Caco-2 (cell line): Measurements from ENCODE around the gene PKD1L1. TPM values are rescaled to one million over a fixed set of nuclear protein-coding genes. Genes with fewer than 3 reads are reported as not detected.

Source experiments
- BruUV-seq: library from RNA; stranded (reverse); fragments of 400-500 nt; replicated peaks from 2 replicates; lab custom pipeline; 2021; lab: Mats Ljungman, UMichigan
- CTCF ChIA-PET: fragments of 300-600 bp; sonication (Branson Sonifier 250); formaldehyde crosslinking; loops from one replicate; lab custom pipeline; 2022; ENCODE audit warnings: antibody characterized with exemption; lab: Charles Lee
- POLR2A ChIA-PET: fragments of 300-600 bp; sonication (Branson Sonifier 250); formaldehyde crosslinking; loops from one replicate; lab custom pipeline; 2022; ENCODE audit warnings: antibody characterized with exemption; lab: Charles Lee
- DNase-seq, 2 experiments: peaks; one replicate each; pipeline versions ENCODE4 v3.0.0 to v3.0.0-alpha.2; 2020 to 2022
- H3K27me3 ChIP-seq: replicated peaks from 2 replicates; pipeline ENCODE4 v1.6.0; 2011; ENCODE audit warnings: low read length; ENCODE audit not compliant: control insufficient read depth, insufficient read depth
- H3K36me3 ChIP-seq: 2 replicates; pipeline ENCODE4 v1.5.1; 2011; ENCODE audit warnings: low read length; ENCODE audit not compliant: control insufficient read depth, insufficient read depth
- H3K4me1 ChIP-seq: fragments of 250-450 bp; sonication (Bioruptor Pico); 2 replicates; pipeline ENCODE4 v1.5.1; 2020; ENCODE audit warnings: mild to moderate bottlenecking
- H3K4me3 ChIP-seq: 2 replicates; pipeline ENCODE4 v1.5.1; 2011; ENCODE audit warnings: low read depth, mild to moderate bottlenecking, control low read depth, low read length
- H3K9me3 ChIP-seq: fragments of 250-450 bp; sonication (Bioruptor Pico); 2 replicates; pipeline ENCODE4 v1.5.1; 2020; ENCODE audit warnings: mild to moderate bottlenecking, moderate library complexity
- H3K27ac Mint-ChIP-seq: one replicate; pipeline ENCODE4 v1.8.0; 2022; ENCODE audit warnings: mixed read lengths; ENCODE audit not compliant: unreplicated experiment
- H3K27me3 Mint-ChIP-seq: one replicate; pipeline ENCODE4 v1.8.0; 2022; ENCODE audit warnings: mixed read lengths; ENCODE audit not compliant: insufficient read depth, unreplicated experiment
- H3K36me3 Mint-ChIP-seq: one replicate; pipeline ENCODE4 v1.8.0; 2022; ENCODE audit warnings: mild to moderate bottlenecking, mixed read lengths; ENCODE audit not compliant: insufficient read depth, unreplicated experiment
- H3K4me1 Mint-ChIP-seq: one replicate; pipeline ENCODE4 v1.8.0; 2022; ENCODE audit warnings: low read depth, mixed read lengths; ENCODE audit not compliant: unreplicated experiment
- H3K4me3 Mint-ChIP-seq: one replicate; pipeline ENCODE4 v1.8.0; 2022; ENCODE audit warnings: mild to moderate bottlenecking, moderate library complexity, mixed read lengths; ENCODE audit not compliant: unreplicated experiment
- H3K9me3 Mint-ChIP-seq: one replicate; pipeline ENCODE4 v1.8.0; 2022; ENCODE audit warnings: mixed read lengths; ENCODE audit not compliant: unreplicated experiment
- intact Hi-C: fragments of 100-400 bp; cut with micrococcal nuclease; formaldehyde crosslinking; loops from one replicate; pipeline ENCODE4 v1.10.0; 2022; ENCODE audit not compliant: unreplicated experiment
- total RNA-seq: library from RNA; stranded (reverse); gene quantifications from 2 replicates; pipeline ENCODE4 v1.2.3, GENCODE V29; 2022
- TF ChIP-seq, protein P1 (sequence below), 2 experiments: fragments of 200-600 bp in 1 of 2; IDR thresholded peaks; 1 replicate in 1 of 2; 2 replicates in 1 of 2; pipeline versions ENCODE4 v1.5.1 to v1.8.0; 2011 to 2022; ENCODE audit warnings: antibody characterized with exemption in 1 of 2, control low read depth in 1 of 2, inconsistent platforms in 1 of 2, low read depth in 1 of 2, low read length in 1 of 2, mild to moderate bottlenecking in 1 of 2, moderate library complexity in 1 of 2; ENCODE audit not compliant: insufficient read depth in 1 of 2, severe bottlenecking in 1 of 2, unreplicated experiment in 1 of 2

Gene PKD1L1
- total RNA-seq, 1 experiment from 2014 or later, result 0.25 TPM

DNA sequence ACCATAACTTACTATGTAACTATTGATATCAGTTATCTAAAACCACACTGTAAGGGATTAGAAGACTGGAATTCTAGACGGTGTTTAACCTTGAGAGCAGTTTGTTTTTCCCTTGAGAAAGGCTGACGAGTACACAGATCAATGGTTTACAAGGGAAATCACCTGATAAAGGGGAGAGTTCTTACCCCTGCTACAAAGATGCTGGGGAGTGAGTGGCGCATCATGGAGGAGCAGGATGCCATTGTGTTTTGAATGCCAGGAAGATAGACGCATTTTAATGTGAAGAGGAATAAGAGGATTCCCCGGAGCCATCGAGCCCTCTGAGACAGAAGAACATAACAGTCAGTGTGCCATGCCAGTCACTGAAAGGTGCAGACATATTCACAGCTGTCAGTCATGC, 145.2 kb downstream of the PKD1L1 start:
- BruUV-seq, result no TSS peak
- TF ChIP-seq, protein P1, sequence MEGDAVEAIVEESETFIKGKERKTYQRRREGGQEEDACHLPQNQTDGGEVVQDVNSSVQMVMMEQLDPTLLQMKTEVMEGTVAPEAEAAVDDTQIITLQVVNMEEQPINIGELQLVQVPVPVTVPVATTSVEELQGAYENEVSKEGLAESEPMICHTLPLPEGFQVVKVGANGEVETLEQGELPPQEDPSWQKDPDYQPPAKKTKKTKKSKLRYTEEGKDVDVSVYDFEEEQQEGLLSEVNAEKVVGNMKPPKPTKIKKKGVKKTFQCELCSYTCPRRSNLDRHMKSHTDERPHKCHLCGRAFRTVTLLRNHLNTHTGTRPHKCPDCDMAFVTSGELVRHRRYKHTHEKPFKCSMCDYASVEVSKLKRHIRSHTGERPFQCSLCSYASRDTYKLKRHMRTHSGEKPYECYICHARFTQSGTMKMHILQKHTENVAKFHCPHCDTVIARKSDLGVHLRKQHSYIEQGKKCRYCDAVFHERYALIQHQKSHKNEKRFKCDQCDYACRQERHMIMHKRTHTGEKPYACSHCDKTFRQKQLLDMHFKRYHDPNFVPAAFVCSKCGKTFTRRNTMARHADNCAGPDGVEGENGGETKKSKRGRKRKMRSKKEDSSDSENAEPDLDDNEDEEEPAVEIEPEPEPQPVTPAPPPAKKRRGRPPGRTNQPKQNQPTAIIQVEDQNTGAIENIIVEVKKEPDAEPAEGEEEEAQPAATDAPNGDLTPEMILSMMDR (IDR thresholded peaks at IDR 0.05; ENCODE audit: insufficient read depth in 1 of 2, low read depth in 1 of 2, low read length in 1 of 2, severe bottlenecking in 1 of 2, unreplicated experiment in 1 of 2), result no peak
- peaks cover 45% of the 10 kb centered on the region for H3K4me1 ChIP-seq
- peak in 1 of 2 experiments; percentile 31 for DNase-seq
- no peaks in the 10 kb centered on the region for H3K36me3 ChIP-seq
- ChIA-PET CTCF (no interaction called here), POLR2A (no interaction called here)
- H3K36me3 Mint-ChIP-seq, result no peaks in the 10 kb centered on the region
- intact Hi-C loops, result no loop called here
- H3K4me3 Mint-ChIP-seq, result no peak overlapping the region
- no peaks in the 10 kb centered on the region for H3K27me3 ChIP-seq
- peaks cover 36% of the 10 kb centered on the region for H3K4me1 Mint-ChIP-seq
- no peaks in the 10 kb centered on the region for H3K9me3 ChIP-seq
- no peaks in the 10 kb centered on the region for H3K27me3 Mint-ChIP-seq
- peak overlapping the region; percentile 2 for H3K27ac Mint-ChIP-seq
- H3K4me3 ChIP-seq, result no peak overlapping the region
- H3K9me3 Mint-ChIP-seq, result no peaks in the 10 kb centered on the region

GRCh38 chr7:47801423-47801822, 146.8 kb downstream of the PKD1L1 start:
- intact Hi-C loops, result no loop called here
- POLR2A ChIA-PET, result no interaction called here
- Histone ChIP-seq H3K9me3 (no peaks in the 10 kb centered on the region), H3K36me3 (no peaks in the 10 kb centered on the region), H3K27me3 (no peaks in the 10 kb centered on the region), H3K4me3 (no peak overlapping the region), H3K4me1 (peaks cover 36% of the 10 kb centered on the region)
- DNase-seq, result no peak
- Mint-ChIP-seq H3K9me3 (no peaks in the 10 kb centered on the region), H3K27me3 (no peaks in the 10 kb centered on the region), H3K4me1 (peaks cover 35% of the 10 kb centered on the region), H3K36me3 (no peaks in the 10 kb centered on the region), H3K4me3 (no peak overlapping the region), H3K27ac (no peak overlapping the region)
- BruUV-seq, result no TSS peak
- TF ChIP-seq, protein P1 (IDR thresholded peaks at IDR 0.05; ENCODE audit: insufficient read depth in 1 of 2, low read depth in 1 of 2, low read length in 1 of 2, severe bottlenecking in 1 of 2, unreplicated experiment in 1 of 2), result no peak
- CTCF ChIA-PET, result interaction anchor here (0.6 kb wide), 2 partner anchors 18 to 44 kb away, joined by 3 to 7 read pairs; no protein-coding TSS in a partner anchor

- TF ChIP-seq, protein P1 (IDR thresholded peaks at IDR 0.05; ENCODE audit: insufficient read depth in 1 of 2, low read depth in 1 of 2, low read length in 1 of 2, severe bottlenecking in 1 of 2, unreplicated experiment in 1 of 2), result no peak
- DNase-seq, result no peak
- H3K4me3 Mint-ChIP-seq, result no peak overlapping the region
- H3K4me1 Mint-ChIP-seq, result peaks cover 19% of the 10 kb centered on the region
- ChIA-PET POLR2A (no interaction called here), CTCF (no interaction called here)
- H3K27me3 ChIP-seq, result no peaks in the 10 kb centered on the region
- no TSS peak for BruUV-seq
- H3K36me3 ChIP-seq, result no peaks in the 10 kb centered on the region
- no peaks in the 10 kb centered on the region for H3K36me3 Mint-ChIP-seq
- H3K27me3 Mint-ChIP-seq, result no peaks in the 10 kb centered on the region
- no peaks in the 10 kb centered on the region for H3K9me3 Mint-ChIP-seq
- peaks cover 20% of the 10 kb centered on the region for H3K4me1 ChIP-seq
- H3K4me3 ChIP-seq, result no peak overlapping the region
- no peaks in the 10 kb centered on the region for H3K9me3 ChIP-seq
- intact Hi-C loops, result no loop called here
- H3K27ac Mint-ChIP-seq, result no peak overlapping the region
Observed at GRCh38 chr7:47799524-47799923, 148.7 kb downstream of the PKD1L1 start.
